ENCODE measurements around the gene TEX55.
"Not testable (repeated sequence)": the region's sequence is repeated elsewhere in the genome, so short reads cannot be mapped to it uniquely, and the experiment has no call there.

TEX55 gene

DNA sequence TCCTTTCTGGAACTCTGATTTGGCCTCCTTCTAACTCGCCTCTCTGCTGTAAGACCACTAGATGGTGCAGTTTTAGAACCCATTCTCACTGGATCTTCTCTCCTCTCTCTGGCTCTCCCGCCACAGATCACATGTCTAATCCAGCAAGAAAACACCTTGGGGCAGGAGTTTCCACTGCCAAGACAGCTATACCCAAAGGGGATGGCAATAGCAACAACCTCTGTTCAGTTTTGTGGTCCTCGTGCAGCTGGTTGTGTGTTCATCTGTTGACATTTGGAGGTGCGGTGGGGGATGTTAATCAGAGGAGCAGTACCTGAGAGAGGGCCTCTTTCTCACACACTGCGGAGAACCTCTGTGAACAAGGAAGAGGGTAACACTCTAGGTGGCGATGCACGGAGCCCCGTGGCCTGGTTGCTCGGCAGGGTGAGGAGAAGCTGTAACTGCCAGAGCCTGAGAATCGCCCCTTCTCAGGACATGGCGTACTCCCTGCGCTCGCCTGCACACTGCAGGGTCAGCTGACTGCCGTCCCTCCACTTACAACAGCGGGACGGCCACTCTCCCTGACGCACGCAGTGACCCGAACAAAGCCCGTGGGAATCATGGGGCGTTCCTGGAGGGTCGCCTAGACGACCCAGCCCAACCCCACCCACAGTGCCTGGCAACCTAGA lies at the start of gene TEX55:
TEX55 (plus strand) TSS at position 666 of the 668 bp plus-strand sequence. CDS start 25 bp downstream, outside the sequence.
- ATAC-seq: no peak

DNA sequence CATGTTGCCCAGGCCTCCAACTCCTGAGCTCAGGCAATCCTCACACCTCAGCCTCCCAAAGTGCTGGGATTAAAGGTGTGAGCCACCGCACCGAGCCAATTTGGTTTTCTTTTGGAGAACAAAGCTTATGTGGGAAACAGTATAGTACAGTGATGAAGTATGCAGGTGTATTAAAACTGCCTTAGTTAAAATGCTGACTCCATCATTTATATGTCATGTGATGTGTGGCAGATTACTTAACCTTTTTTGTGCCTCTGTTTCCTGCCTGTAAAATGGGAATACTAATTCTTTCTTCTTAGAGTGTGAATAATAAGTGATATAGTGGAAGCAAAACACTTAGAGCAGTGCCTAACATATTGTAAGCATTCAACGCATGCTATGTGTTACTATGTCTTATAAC lies 48.0 kb upstream of the TEX55 start:
- ATAC-seq: no peak

DNA sequence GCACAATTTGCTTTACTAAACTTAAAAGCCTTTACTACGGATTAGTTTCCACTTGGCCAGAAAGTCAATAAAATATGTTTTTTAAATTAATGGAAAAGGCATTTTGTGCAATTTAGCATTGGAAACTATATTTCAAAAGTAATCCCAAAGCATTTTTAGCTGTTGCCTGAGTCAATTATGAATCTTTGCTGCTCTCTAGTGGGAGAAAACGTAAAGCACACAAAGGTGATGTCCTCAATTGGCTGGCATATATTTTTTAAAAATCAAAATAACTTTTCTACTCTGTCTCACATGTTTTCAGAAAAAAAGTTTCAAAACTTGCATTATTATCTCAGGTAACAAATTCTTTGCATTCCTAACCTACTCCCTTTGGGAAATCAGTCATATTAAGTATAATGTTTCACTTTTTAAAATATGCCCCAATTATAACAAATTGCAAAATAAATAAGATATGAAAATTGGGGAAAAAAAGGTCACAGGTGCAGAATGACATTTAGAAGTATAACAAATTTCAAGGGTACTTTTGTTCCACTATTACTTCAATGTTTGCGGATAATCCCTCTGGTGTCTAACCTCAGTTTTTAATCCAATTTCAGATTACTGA lies 47.2 kb upstream of the TEX55 start:
- ATAC-seq: no peak

DNA sequence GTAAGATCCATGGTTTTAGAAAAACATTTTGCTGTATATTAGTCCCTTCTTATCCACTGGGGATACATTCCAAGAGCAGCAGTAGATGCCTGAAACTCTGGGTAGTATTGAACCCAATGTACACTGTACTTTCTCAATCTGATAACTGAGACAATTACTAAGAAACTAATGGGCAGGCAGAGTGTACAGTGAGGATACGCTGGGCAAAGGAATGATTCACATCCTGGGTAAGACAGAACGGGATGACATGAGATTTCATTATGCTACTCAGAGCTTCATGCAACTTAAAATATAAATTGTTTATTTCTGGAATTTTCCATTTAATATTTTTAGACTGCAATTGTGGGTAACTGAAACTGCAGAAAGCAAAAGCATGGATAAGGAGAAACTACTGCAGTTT lies 46.2 kb upstream of the TEX55 start:
- no peak for ATAC-seq

DNA sequence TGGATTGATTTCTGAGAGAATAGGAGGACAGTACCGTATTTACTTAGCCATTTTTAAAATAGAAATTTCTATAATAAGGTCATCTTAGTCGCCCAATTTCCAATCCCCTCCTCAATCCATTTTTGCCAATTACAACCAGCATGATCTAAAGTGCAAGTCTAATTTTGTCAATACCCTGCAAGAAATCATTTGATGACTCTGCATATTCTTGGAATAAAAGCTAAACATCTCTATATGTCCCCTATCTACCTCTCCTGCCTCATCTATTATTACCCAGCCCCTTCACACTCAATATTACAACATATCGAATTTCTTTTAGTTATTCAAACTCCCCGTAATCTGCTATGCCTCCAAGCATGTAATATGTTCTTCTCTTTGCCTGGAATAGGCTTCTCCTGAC lies 41.9 kb upstream of the TEX55 start:
- ATAC-seq: no peak

DNA sequence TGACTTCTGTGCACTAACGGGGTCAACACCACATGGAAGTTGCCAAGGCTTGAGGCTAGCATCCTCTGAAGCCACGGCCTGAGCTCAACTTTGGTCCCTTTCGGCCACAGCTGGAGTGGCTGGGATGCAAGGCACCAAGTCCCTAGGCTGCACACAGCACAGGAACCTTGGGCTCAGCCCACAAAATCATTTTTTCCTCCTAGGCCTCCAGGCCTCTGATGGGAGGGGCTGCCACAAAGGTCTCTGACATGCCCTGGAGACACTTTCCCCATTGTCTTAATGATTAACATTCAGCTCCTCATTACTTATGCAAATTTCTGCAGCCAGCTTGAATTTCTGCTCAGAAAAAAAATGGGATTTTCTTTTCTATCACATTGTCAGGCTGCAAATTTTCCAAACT lies 27.6 kb upstream of the TEX55 start:
- ATAC-seq: not testable (repeated sequence)

DNA sequence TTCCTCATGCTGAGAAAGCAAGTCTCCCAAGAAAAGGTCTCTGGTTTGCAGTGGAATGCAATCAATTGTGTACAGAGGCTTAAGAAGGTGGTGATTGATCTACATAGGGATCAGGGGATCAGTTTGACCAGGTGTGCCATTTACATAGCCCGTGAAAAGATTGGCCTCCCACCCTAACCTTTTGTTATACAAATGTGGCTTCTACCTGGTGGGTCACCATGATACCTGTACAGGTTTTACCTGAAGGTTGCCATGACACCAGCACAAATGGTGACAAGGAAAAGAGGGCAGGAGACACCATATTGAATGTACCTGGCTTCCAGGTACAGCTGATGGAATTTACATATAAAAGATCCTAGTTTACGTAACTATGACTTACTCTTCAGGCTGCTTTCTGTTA lies 25.5 kb upstream of the TEX55 start:
- no peak for ATAC-seq

DNA sequence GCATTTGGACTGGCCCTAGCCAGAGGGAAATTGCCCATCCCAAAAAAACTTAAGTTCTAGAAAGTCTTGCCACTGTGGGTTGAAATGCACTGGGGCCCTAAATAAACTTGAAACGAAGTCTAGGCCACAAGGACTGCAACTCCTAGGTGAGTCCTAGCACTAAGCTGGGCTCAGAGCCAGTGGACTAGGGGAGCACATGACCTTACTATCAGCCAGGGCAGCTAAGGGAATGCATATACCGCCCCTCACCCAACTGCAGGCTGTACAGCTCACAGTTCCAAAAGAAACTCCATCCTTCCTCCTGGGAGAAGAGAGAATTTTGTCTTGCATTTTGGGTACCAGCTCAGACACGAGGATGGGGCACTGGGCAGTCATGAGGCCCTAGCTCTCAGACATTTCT lies 23.6 kb upstream of the TEX55 start:
- no peak for ATAC-seq

DNA sequence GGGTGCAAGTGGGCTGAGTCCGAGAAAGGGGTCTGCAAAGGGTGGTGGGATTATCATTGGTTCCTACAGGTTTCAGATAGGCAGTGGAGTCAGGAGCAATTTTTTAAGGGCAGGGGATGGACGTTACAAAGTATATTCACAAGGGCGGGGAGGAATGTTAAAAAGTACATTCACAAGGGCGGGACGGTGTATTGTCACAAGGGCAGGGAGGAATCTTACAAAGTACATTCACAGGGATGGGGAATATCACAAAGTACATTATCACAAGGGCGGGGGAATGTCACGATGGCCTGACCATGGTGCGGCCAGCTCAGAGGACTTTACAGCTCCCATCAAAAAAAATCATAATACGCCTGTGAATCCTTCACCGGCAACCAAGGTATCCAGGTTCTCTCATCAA lies 20.6 kb upstream of the TEX55 start:
- no peak for ATAC-seq

DNA sequence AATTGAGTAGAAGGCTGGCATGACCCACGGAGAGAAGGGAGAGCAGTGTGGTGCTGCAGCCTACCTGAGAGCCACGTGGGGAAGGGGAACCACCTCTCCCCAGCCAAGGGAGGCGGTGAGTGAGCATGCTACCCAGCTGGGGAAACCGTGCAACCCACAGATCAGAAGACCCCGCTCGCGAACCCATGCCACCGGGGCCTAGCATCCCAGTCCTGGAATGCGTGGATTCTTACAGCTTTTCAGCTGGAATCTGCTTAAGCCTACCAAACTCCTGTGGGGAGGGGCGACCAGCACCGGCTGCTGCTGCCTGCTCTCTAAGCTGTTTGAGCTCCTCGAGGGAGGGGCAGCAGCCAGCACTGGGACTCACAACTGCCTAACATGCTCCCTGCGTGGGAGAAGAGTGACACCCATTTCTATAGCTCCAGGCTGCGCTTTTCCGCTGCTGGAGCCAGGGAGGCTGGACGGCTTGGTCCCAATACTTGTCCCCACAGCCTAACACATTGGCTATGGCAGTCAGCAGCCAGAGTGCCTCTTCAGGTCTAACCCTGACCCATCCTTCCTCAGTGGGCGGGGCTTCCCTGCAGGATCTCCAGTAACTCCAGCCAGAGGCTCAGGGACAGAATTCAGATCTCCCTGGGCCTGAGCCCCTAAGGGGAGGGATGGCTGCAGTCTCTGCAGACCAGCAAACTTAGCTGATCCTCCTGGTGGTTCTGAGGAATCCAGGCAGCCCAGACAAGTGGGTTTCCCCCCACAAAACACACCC lies 20.0 kb upstream of the TEX55 start:
- ATAC-seq: no peak

DNA sequence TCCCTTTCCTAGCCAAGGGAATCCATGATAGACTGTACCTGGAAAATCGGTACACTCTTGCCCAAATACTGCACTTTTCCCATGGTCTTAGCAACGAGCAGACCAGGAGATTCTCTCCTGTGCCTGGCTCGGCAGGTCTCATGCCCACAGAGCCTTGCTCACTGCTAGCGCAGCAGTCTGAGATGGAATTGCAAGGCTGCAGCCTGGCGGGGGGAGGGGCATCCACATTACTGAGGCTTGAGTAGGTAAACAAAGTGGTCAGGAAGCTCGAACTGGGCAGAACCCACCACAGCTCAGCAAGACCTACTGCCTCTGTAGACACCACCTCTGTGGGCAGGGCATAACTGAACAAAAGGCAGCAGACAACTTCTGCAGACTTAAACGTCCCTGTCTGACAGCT lies 15.7 kb upstream of the TEX55 start:
- ATAC-seq: not testable (repeated sequence)

DNA sequence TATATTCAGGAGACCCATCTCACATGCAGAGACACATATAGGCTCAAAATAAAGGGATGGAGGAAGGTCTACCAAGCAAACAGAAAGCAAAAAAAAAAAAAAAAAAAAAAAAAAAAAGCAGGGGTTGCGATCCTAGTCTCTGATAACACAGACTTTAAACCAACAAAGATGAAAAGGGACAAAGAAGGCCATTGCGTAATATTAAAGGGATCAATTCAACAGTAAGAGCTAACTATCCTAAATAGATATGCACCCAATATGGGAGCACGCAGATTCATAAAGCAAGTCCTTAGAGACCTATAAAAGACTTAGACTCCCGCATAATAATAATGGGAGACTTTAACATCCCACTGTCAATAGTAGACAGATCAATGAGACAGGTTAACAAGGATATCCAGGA lies 13.7 kb upstream of the TEX55 start:
- ATAC-seq: not testable (repeated sequence)

DNA sequence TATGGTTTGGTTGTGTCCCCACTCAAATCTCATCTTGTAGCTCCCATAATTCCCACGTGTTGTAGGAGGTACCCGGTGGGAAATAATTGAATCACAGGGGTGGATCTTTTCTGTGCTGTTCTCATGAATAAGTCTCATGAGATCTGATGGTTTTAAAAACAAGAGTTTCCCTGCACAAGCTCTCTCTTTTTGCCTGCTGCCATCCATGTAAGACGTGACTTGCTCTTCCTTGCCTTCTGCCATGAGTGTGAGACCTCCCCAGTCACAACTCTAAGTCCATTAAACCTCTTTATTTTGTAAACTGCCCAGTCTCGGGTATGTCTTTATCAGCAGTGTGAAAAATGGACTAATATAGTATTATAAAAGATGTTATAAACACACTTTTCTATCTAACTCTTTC lies 6.6 kb upstream of the TEX55 start:
- ATAC-seq: not testable (repeated sequence)

DNA sequence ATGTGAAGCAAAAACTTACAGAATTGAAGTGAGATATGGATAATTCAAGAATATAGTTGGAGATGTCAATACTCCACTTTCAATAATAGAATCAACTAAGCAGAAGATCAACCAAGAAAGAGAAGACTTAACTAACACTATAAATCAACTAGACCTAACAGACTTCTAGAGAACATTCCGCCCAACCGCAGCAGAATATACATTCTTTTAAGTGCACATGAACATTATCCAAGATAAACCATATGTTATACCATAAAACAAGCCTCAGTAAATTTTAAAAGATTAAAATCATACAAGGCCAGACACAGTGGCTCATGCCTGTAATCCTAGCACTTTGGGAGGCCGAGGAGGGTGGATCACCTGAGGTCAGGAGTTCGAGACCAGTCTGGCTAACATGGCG lies 5.5 kb upstream of the TEX55 start:
- no peak for ATAC-seq

DNA sequence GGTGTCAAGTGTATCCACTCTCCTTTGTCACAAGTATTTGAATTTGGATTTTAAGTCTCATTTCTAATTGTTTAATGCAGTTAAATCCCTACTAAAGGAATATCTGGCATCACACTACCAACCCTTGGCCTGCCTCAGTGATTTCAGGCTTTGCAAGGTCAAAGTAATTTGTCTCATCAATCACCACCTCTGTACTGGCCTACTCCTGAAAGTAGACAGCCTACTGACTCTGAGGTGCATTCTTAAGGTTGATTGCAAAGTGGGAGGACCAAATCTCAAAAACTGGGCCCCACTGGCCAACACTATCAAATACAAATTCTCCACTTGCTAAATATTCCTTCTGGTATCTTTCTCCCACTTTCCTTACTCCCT lies 851 bp upstream of the TEX55 start:
- no peak for ATAC-seq

DNA sequence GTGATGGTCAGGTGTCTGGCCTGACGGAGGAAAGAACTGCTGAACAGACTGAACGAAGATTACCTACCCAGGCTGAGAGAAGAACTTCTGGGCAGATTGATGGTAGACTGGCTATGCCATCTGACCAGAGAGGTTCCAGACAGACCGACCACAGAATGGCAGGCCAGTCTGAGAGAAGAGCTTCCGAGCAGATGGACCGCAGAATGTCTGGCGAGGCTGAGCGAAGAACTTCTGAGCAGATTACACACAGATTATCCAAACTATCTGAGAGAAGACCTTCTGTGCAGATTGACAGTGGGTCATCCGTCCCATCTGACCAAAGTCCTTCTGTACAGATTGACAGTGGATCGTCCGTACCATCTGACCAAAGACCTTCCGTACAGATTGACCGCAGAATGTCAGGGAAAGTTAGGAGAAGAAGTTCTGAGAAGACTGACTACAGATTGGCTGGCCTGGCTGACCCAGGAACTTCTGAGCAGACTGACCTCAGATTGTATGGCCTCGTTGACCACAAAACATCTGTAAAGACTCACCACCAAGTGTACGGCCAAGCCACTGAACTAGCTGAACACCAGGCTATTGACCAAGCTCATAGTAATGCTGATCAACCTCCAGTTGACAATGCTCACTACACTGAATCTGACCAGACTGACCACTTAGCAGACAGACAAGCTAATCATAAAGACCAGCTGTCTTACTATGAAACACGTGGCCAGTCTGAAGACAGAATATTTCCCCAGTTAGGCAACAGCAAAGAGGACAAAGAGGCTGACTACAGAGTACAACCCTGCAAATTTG lies 812 bp downstream of the TEX55 start:
- ATAC-seq: no peak

DNA sequence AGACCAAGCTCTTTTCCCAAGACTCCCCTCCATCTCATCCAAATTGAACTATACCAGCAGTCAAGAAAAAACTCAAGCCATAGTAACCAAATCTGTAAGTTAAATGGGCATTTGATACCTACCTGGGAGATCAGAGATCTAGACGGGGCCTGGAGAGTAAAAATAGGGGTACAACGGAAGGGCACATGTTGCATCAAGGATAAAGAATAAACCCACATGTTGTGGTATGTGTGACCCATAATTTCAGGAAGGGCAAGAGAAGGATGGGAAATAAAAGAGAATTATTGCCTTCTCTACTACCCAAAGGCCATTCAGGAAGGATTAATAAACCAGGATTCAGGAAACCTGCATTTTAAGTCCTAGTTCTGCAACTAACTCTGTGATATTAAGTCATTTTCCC lies 1.5 kb downstream of the TEX55 start:
- ATAC-seq: no peak

DNA sequence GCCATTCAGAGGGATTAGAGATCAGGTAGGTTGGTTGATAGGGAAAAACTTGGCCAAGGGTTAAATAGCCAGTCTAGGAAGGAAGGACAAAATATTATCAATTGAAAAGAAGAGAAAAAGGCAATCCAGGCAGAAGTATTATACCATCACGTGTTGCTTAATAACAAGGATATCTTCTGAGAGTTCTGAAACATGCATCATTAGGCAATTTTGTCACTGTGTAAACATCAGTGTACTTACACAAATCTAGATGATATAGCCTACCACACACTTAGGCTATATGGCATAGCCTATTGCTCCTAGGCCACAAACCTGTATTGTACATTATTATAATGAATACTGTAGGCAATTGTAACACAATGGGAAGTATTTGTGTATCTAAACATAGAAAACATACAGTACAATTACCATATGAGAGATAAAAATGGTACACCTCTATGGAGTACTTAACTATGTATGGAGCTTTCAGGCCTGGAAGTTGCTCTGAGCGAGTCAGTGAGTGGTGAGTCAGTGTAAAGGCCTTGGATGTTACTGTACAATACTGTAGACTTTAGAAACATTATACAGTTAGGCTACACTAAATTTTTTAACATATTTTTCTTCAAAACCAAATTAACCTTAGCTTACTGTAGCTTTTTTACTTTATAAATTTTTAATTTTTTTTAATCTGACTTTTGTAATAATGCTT lies 2.7 kb downstream of the TEX55 start:
- ATAC-seq: no peak

DNA sequence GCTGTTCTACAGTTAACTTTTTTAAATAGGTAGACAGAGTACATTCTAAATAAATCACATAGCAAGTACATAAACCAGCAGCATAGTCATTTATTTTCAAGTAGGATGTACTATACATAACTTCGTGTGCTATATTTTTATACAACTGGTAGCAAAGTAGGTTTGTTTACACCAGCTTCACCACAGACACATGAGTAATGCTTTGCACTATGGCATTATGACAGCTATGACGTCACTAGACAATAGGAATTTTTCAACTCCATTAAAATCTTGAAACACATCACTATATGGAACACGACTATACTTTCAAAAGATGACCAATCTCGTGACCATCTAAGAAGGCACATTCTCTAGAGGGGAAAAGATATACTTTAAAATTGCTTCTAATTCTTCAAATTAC lies 3.5 kb downstream of the TEX55 start:
- no peak for ATAC-seq

DNA sequence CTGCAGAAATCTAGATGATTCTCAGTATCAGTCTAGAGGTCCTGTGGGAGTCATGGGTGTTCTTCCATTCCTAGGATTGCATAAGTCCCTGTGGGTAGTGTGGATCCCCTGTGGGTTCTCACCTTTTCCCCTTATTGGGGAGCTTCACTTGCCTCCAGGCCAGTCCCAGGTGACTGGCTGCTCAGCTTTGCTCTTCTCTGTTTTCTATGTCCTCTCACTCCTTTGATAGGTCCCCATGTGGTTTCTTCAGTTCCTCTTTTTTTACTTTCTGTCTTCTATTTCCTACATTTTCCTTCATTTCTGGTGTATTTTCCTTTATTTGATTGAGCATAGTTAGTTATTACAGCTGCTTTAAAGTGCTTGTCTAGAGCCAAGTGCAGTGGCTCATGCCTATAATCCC lies 10.9 kb downstream of the TEX55 start:
- ATAC-seq: no peak

DNA sequence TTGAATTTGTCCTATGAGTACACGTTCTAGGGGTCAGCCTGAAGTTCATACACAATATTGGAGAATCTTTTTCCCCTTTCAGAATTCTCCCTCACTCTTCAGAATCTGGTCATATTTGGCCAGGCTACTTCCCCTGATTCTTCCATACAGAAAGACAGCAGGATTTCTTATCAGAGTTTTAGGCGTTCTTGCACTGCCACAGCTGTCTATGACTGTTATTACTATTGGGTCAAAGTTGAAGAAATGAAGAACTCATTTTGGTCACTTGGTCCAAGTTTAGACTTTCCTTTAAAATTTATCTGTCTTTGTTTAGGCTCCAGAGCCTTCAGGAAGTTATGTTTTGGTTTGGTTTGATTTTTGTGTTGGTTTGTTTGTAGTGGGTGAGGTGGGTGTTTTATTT lies 12.0 kb downstream of the TEX55 start:
- no peak for ATAC-seq

DNA sequence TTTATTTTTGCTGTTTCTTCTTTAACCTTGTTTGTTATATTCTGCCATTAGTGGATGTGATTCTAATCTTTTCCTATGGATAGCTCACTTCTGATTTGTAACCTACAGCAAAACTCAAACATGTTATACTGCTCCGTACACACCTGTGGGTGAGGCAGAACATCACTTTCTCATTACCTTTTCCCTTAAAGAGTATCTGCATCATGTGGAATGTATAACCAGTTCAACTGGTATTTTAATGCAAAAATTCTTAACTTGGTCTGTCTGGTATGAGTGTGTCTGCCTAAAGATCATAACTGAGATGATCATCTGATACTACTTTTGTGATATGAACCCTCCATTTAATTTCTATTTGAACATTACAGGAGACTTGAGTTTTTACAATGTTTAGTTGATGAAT lies 14.4 kb downstream of the TEX55 start:
- no peak for ATAC-seq

DNA sequence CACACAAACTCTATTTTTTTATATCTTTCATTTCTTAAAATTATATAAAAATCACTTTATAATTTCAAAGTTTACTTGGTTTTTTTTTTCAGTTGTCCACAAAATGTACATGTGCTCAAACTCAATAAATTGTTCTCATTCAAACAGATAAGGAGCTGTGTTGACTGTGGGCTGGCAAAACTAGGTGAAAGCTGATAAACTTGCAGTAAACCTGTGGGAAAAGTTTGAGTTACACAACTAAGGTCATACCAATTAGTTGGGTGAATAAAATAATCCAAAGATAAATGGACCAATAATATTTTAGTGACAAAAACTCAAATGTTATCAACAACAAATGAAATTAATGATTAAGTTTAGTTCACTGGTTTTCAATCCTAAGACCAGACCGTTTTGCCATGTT lies 14.8 kb downstream of the TEX55 start:
- no peak for ATAC-seq

Data from activated CD4-positive, CD25-positive, alpha-beta regulatory T cell treated with anti-CD3 and anti-CD28 coated beads, Interleukin-2, amount 50 U/mL, for 24 hours (primary cell).